GM12892 (cell line): ENCODE data around the gene ARPC5.

Source experiments
- POLR2A ChIP-seq: IDR thresholded peaks from 2 replicates; pipeline ENCODE4 v1.6.1; 2011; ENCODE audit warnings: low read depth, low read length, control low read depth
- POLR2AphosphoS5 ChIP-seq: IDR thresholded peaks from 2 replicates; pipeline ENCODE4 v1.6.1; 2011; ENCODE audit warnings: low read depth, low read length, control low read depth
- TAF1 ChIP-seq: IDR thresholded peaks from 2 replicates; pipeline ENCODE4 v1.6.1; 2011; ENCODE audit warnings: low read depth, mild to moderate bottlenecking, control low read depth, low read length, borderline replicate concordance

GRCh38 chr1:183577897-183578465, 57.6 kb downstream of the ARPC5 start:
- TF ChIP-seq TAF1 (no peak), POLR2AphosphoS5 (no peak), POLR2A (no peak)
